GM19240 (cell line): ENCODE measurements around the gene CHST8.

Experiments
- DNase-seq: peaks from one replicate; pipeline ENCODE4 v3.0.0; 2011; ENCODE audit warnings: low spot score; ENCODE audit not compliant: insufficient read length

Gene CHST8

GRCh38 chr19:33671211-33671610, 49.5 kb downstream of the CHST8 start:
- no peak for DNase-seq

GRCh38 chr19:33673258-33673875, 51.6 kb downstream of the CHST8 start:
- DNase-seq, result no peak

GRCh38 chr19:33673996-33674625, 52.4 kb downstream of the CHST8 start:
- DNase-seq, result no peak

GRCh38 chr19:33674626-33675367, 53.0 kb downstream of the CHST8 start:
- DNase-seq, result no peak

GRCh38 chr19:33675501-33676124, 53.9 kb downstream of the CHST8 start:
- DNase-seq, result no peak

- DNase-seq, result no peak
Measured at GRCh38 chr19:33676999-33677665, 55.4 kb downstream of the CHST8 start.

GRCh38 chr19:33677745-33678426, 56.1 kb downstream of the CHST8 start:
- DNase-seq, result no peak

- no peak for DNase-seq
Measured at GRCh38 chr19:33678796-33679585, 57.2 kb downstream of the CHST8 start.

GRCh38 chr19:33679696-33680095, 57.9 kb downstream of the CHST8 start:
- DNase-seq, result no peak

- no peak for DNase-seq
Measured at GRCh38 chr19:33681081-33681680, 59.4 kb downstream of the CHST8 start.

- DNase-seq, result no peak
Measured at GRCh38 chr19:33683881-33684537, 62.3 kb downstream of the CHST8 start.

GRCh38 chr19:33684538-33685232, 62.9 kb downstream of the CHST8 start:
- DNase-seq, result no peak

GRCh38 chr19:33685541-33685940, 63.8 kb downstream of the CHST8 start:
- no peak for DNase-seq

- no peak for DNase-seq
Measured at GRCh38 chr19:33686262-33686661, 64.5 kb downstream of the CHST8 start.

GRCh38 chr19:33686687-33687480, 65.1 kb downstream of the CHST8 start:
- no peak for DNase-seq

GRCh38 chr19:33687481-33688170, 65.9 kb downstream of the CHST8 start:
- DNase-seq, result no peak
